ENCODE results near the gene GMEB2. TPM values are rescaled to one million over a fixed set of nuclear protein-coding genes. Genes with fewer than 3 reads are reported as not detected.
A peak's percentile ranks its signal among the peaks of the same experiment; 100 is the strongest.
"Not testable (repeated sequence)": the region's sequence is repeated elsewhere in the genome, so short reads cannot be mapped to it uniquely, and the experiment has no call there.

The GMEB2 gene
- total and polyA plus RNA-seq, 7 experiments from 2014 or later = 11.0 to 30.2 (median 21.9) TPM

DNA sequence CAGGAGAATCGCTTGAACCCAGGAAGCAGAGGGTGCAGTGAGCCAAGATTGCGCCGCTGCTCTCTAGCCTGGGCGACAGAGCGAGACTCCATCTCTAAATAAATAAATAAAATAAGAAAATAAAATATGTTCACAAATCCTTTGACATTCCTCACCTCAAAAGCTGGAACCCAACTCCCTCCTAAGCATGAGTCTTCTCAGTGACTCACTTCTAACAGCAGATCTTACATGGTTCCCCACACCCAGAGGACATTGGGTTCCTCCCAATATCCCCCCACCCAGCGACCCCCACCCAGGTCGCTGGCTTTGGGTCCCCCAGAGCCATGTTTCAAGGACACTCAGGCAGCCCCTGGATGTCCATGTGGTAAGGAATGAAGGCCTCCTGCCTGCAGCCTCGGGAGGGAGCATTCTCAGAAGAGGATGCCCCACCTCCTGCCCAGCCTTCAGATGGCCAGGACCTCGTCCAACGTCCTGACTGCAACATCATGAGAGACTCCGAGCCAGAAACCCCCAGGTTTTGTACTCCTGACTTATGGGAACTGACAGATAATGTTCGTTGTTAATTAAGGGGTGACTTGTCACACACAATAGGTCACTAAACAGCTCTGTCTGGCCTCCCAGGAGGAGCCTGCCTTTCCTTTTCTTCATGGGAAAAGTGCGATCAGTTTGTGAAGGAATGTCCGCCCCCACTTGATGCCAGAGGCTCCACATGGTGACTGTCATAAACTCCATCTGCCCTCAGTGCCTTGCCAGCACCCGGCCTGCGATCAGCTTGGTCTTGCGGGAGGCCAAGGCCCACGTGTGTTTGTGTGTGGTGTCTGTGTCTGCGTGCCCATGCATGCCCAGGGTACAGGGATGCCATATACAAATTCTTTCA, 10.1 kb upstream of the GMEB2 start:
- H3K27ac Mint-ChIP-seq = peak overlapping the region; percentile 80 to 100 (median 99)
- H3K27ac ChIP-seq (ENCODE audit: low read depth, low read length) = peak overlapping the region; percentile 78
- H3K4me3 ChIP-seq (ENCODE audit: low read length) = peak overlapping the region; percentile 36
- no peaks in the 10 kb centered on the region for H3K9me3 ChIP-seq (ENCODE audit: control insufficient read depth in 2 of 3, low read length in 3 of 3)
- ATAC-seq (no peak), DNase-seq (peak in 1 of 9 donors; percentile 27)
- POLR2A ChIA-PET = interaction anchor here (0.8 to 10.8 kb wide), 5 partner anchors 10 to 116 kb away, joined by 3 to 552 read pairs (median 5); partner anchors contain the start of genes GMEB2, LIME1, PPDPF and RTEL1
- H3K9me3 Mint-ChIP-seq = peaks cover 0 to 1% (median 0%) of the 10 kb centered on the region in 11 donors
- peaks cover 0 to 10% (median 7%) of the 10 kb centered on the region in 5 donors for H3K36me3 Mint-ChIP-seq
- peaks cover 24 to 68% (median 50%) of the 10 kb centered on the region in 7 donors for H3K4me1 Mint-ChIP-seq
- peaks cover 47 to 66% of the 10 kb centered on the region in 2 donors for H3K4me1 ChIP-seq (ENCODE audit: control insufficient read depth in 2 of 2, insufficient read depth in 2 of 2, low read length in 2 of 2)
- H3K27me3 ChIP-seq (ENCODE audit: control insufficient read depth in 2 of 2, insufficient read depth in 2 of 2, low read length in 2 of 2) = no peaks in the 10 kb centered on the region
- CTCF ChIA-PET = interaction anchor here (0.6 kb wide), 2 partner anchors 265 to 410 kb away, joined by 4 to 7 read pairs; no protein-coding TSS in a partner anchor
- peaks cover 0 to 9% (median 0%) of the 10 kb centered on the region in 3 experiments for H3K36me3 ChIP-seq (ENCODE audit: control insufficient read depth in 2 of 3, insufficient read depth in 3 of 3, low read length in 3 of 3)
- no peaks in the 10 kb centered on the region for H3K27me3 Mint-ChIP-seq
- peak overlapping the region; percentile 27 to 77 (median 48) for H3K4me3 Mint-ChIP-seq
- intact Hi-C loops (cut with micrococcal nuclease) = loop anchor here in 1 of 2 donors (5.0 kb wide), 3 partner anchors 100 to 345 kb away; partner anchors contain the start of genes LIME1, PPDPF, PRPF6 and SLC2A4RG

DNA sequence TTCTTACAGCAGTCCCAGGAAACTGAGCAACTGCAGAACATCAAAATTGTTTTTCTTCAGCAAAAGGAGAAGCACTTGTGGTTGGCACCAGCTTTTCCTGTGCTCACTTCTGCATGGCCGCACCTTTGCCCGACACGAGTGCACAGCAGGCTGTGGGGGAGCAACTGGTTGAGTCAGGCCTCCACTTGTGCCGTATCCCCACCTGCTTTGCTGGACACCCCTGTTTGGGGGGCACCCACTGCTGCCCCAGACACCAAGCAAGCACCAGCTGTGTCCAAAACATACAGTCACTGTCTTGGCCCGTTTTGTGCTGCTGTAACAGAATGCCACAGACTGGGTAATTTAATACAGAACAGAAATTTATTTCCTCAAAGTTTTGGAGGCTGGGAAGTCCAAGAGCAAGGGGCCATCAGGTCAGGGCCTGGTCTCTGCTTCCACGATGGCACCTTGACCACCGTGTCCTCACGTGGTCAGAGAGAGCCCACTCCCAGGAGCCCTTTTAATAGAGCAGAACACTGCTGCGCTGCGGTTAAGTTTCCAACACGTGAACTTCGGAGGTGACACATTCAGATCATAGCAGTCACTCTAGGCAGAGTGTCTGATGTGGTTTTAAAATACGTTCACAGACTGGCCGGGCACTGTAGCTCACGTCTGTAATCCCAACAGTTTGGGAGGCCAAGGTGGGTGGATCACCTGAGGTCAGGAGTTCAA, 8.7 kb upstream of the GMEB2 start:
- H3K4me3 Mint-ChIP-seq = peak overlapping the region; percentile 77 to 89 (median 82)
- H3K27ac Mint-ChIP-seq = peak overlapping the region; percentile 95 to 100 (median 98)
- Histone ChIP-seq H3K9me3 (ENCODE audit: control insufficient read depth in 2 of 3, low read length in 3 of 3) (no peaks in the 10 kb centered on the region), H3K4me3 (ENCODE audit: low read length) (peak overlapping the region; percentile 50), H3K36me3 (ENCODE audit: control insufficient read depth in 2 of 3, insufficient read depth in 3 of 3, low read length in 3 of 3) (peaks cover 0 to 6% (median 0%) of the 10 kb centered on the region in 3 experiments), H3K27ac (ENCODE audit: low read depth, low read length) (peak overlapping the region; percentile 78), H3K4me1 (ENCODE audit: control insufficient read depth in 2 of 2, insufficient read depth in 2 of 2, low read length in 2 of 2) (peaks cover 58 to 73% of the 10 kb centered on the region in 2 donors), H3K27me3 (ENCODE audit: control insufficient read depth in 2 of 2, insufficient read depth in 2 of 2, low read length in 2 of 2) (no peaks in the 10 kb centered on the region)
- ATAC-seq = peak; percentile 81
- H3K9me3 Mint-ChIP-seq = peaks cover 0 to 1% (median 0%) of the 10 kb centered on the region in 11 donors
- DNase-seq = peak in 8 of 9 donors; percentile 67 to 92 (median 89)
- intact Hi-C loops (cut with micrococcal nuclease) = loop anchor here (1.0 to 5.0 kb wide), 6 partner anchors 8 to 347 kb away; partner anchors contain the start of genes GMEB2 (in 2 of the 2), LIME1 (in 1 of the 2), PPDPF (in 1 of the 2) and PRPF6 (in 1 of the 2)
- ChIA-PET CTCF (interaction anchor here (0.6 to 1.1 kb wide), 2 partner anchors 11 to 23 kb away, joined by 3 read pairs; no protein-coding TSS in a partner anchor), POLR2A (interaction anchor here (0.6 to 10.8 kb wide), 15 partner anchors 9 to 105 kb away, joined by 3 to 552 read pairs (median 5); partner anchors contain the start of genes ARFRP1, GMEB2, LIME1 and RTEL1)
- H3K36me3 Mint-ChIP-seq = peaks cover 0 to 11% (median 7%) of the 10 kb centered on the region in 5 donors
- no peaks in the 10 kb centered on the region for H3K27me3 Mint-ChIP-seq
- H3K4me1 Mint-ChIP-seq = peaks cover 24 to 78% (median 53%) of the 10 kb centered on the region in 7 donors

DNA sequence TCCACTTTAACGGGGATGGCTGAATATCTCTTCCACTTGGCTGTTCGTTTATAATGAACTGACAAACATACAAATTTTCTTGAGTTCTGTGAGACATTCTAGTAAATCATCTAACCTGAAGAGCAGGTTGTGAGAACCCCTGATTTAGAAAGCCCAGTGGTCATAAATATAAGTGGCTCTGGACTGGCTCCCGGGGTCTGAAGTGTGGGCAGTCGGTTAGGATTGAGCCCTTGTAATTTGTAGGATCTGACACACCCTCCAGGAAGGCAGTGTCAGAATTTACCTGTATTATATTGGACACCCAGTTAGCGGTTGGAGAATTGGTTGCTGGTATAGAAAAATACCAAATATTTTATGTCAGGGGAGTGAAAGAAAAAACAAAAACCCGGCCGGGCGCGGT, 6.8 kb upstream of the GMEB2 start:
- Histone ChIP-seq H3K9me3 (ENCODE audit: control insufficient read depth in 2 of 3, low read length in 3 of 3) (no peaks in the 10 kb centered on the region), H3K27ac (ENCODE audit: low read depth, low read length) (peak overlapping the region; percentile 78), H3K27me3 (ENCODE audit: control insufficient read depth in 2 of 2, insufficient read depth in 2 of 2, low read length in 2 of 2) (no peaks in the 10 kb centered on the region), H3K36me3 (ENCODE audit: control insufficient read depth in 2 of 3, insufficient read depth in 3 of 3, low read length in 3 of 3) (peaks cover 0 to 5% (median 0%) of the 10 kb centered on the region in 3 experiments), H3K4me1 (ENCODE audit: control insufficient read depth in 2 of 2, insufficient read depth in 2 of 2, low read length in 2 of 2) (peaks cover 71 to 74% of the 10 kb centered on the region in 2 donors), H3K4me3 (ENCODE audit: low read length) (no peak overlapping the region)
- ATAC-seq (no peak), DNase-seq (no peak)
- Mint-ChIP-seq H3K36me3 (peaks cover 0 to 13% (median 7%) of the 10 kb centered on the region in 5 donors), H3K4me1 (peaks cover 25 to 84% (median 55%) of the 10 kb centered on the region in 7 donors), H3K9me3 (peaks cover 0 to 2% (median 0%) of the 10 kb centered on the region in 11 donors), H3K4me3 (peak overlapping the region; percentile 8 to 84 (median 56)), H3K27me3 (no peaks in the 10 kb centered on the region), H3K27ac (peak overlapping the region; percentile 83 to 99 (median 95))
- intact Hi-C loops (cut with micrococcal nuclease) = loop anchor here in 1 of 2 donors (2.0 kb wide), 2 partner anchors 19 to 53 kb away; partner anchors contain the start of gene STMN3
- CTCF ChIA-PET = interaction anchor here (0.7 to 3.1 kb wide), 2 partner anchors 8 to 145 kb away, joined by 3 to 13 read pairs; no protein-coding TSS in a partner anchor
- POLR2A ChIA-PET = interaction anchor here (0.6 to 10.8 kb wide), 4 partner anchors 7 to 447 kb away, joined by 3 to 552 read pairs (median 3); partner anchors contain the start of gene GMEB2

DNA sequence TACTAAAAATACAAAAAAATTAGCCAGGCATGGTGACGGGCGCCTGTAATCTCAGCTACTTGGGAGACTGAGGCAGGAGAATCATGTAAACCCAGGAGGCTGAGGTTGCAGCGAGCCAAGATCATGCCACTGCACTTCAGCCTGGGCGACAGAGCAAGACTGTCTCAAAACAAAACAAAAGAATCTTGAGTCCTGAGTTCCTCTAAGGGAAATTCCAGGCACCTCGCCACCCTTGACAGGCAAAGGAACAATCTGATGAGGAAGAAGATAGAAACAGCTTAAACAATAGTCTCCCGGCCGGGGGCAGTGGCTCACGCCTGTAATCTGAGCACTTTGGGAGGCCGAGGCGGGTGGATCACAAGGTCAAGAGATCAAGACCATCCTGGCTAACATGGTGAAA, 4.5 kb upstream of the GMEB2 start:
- H3K4me3 ChIP-seq (ENCODE audit: low read length); ATAC-seq; H3K9me3 ChIP-seq (ENCODE audit: control insufficient read depth in 2 of 3, low read length in 3 of 3); H3K27me3 Mint-ChIP-seq; DNase-seq; H3K27ac ChIP-seq (ENCODE audit: low read depth, low read length); intact Hi-C loops (cut with micrococcal nuclease); H3K27me3 ChIP-seq (ENCODE audit: control insufficient read depth in 2 of 2, insufficient read depth in 2 of 2, low read length in 2 of 2); H3K9me3 Mint-ChIP-seq: not testable (repeated sequence)
- Histone ChIP-seq H3K4me1 (ENCODE audit: control insufficient read depth in 2 of 2, insufficient read depth in 2 of 2, low read length in 2 of 2) (peaks cover 57 to 59% of the 10 kb centered on the region in 2 donors), H3K36me3 (ENCODE audit: control insufficient read depth in 2 of 3, insufficient read depth in 3 of 3, low read length in 3 of 3) (peaks cover 0 to 11% (median 0%) of the 10 kb centered on the region in 3 experiments)
- ChIA-PET POLR2A (interaction anchor here (0.6 to 13.3 kb wide), 7 partner anchors 8 to 408 kb away, joined by 3 to 552 read pairs (median 3); partner anchors contain the start of gene STMN3), CTCF (interaction anchor here (1.1 to 3.1 kb wide), 2 partner anchors 10 to 93 kb away, joined by 3 to 13 read pairs; no protein-coding TSS in a partner anchor)
- Mint-ChIP-seq H3K36me3 (peaks cover 4 to 20% (median 13%) of the 10 kb centered on the region in 5 donors), H3K4me3 (peak overlapping the region in 7 of 10 donors; percentile 20 to 65 (median 45)), H3K27ac (peak overlapping the region in 7 of 9 donors; percentile 66 to 98 (median 91)), H3K4me1 (peaks cover 25 to 74% (median 49%) of the 10 kb centered on the region in 7 donors)

DNA sequence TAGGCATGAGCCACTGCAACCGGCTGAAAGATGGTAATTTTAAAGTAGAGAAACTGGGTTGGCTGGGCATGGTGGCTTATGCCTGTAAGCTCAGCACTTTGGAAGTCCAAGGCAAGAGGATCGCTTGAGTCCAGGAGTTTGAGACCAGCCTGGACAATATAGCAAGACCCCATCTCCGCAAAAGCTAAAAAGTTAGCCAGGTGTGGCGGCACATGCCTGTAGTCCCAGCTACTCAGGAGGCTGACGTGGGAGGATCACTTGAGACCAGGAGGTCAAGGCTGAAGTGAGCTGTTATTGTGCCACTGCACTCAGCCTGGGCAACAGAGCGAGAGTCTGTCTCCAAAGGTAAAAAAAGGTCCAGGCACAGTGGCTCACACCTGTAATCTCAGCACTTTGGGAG, 4.1 kb upstream of the GMEB2 start:
- H3K9me3 ChIP-seq (ENCODE audit: control insufficient read depth in 2 of 3, low read length in 3 of 3); DNase-seq; H3K27ac ChIP-seq (ENCODE audit: low read depth, low read length); ATAC-seq; intact Hi-C loops (cut with micrococcal nuclease); H3K27me3 Mint-ChIP-seq; H3K4me3 ChIP-seq (ENCODE audit: low read length); H3K27me3 ChIP-seq (ENCODE audit: control insufficient read depth in 2 of 2, insufficient read depth in 2 of 2, low read length in 2 of 2); H3K9me3 Mint-ChIP-seq: not testable (repeated sequence)
- ChIA-PET CTCF (interaction anchor here (0.9 to 3.1 kb wide), 3 partner anchors 11 to 93 kb away, joined by 3 to 13 read pairs (median 3); no protein-coding TSS in a partner anchor), POLR2A (interaction anchor here (1.0 to 13.3 kb wide), 4 partner anchors 8 to 347 kb away, joined by 3 to 552 read pairs (median 4); partner anchors contain the start of gene STMN3)
- Mint-ChIP-seq H3K36me3 (peaks cover 4 to 20% (median 13%) of the 10 kb centered on the region in 5 donors), H3K27ac (peak overlapping the region in 7 of 9 donors; percentile 66 to 98 (median 91)), H3K4me3 (peak overlapping the region in 8 of 10 donors; percentile 21 to 43 (median 29)), H3K4me1 (peaks cover 24 to 72% (median 49%) of the 10 kb centered on the region in 7 donors)
- peaks cover 0 to 11% (median 0%) of the 10 kb centered on the region in 3 experiments for H3K36me3 ChIP-seq (ENCODE audit: control insufficient read depth in 2 of 3, insufficient read depth in 3 of 3, low read length in 3 of 3)
- H3K4me1 ChIP-seq (ENCODE audit: control insufficient read depth in 2 of 2, insufficient read depth in 2 of 2, low read length in 2 of 2) = peaks cover 57 to 58% of the 10 kb centered on the region in 2 donors

All from naive thymus-derived CD4-positive, alpha-beta T cell (primary cell).